Esophagus muscularis mucosa (tissue), 4 donors: ENCODE results near the gene PIMREG.

Source experiments
- CTCF ChIP-seq, 3 experiments: fragments of 200-600 bp in 2 of 3; fragments of 450-650 bp in 1 of 3; sonication (generic) in 2 of 3; IDR thresholded peaks; one replicate each; pipeline ENCODE4 v1.5.1; 2017 to 2019; ENCODE audit warnings: antibody characterized with exemption in 3 of 3, mild to moderate bottlenecking in 2 of 3, moderate library complexity in 1 of 3
- EP300 ChIP-seq: sonication (generic); formaldehyde crosslinking; IDR thresholded peaks from one replicate; pipeline ENCODE4 v1.6.1; 2017; ENCODE audit warnings: antibody characterized with exemption
- POLR2A ChIP-seq: fragments of 450-650 bp; IDR thresholded peaks from one replicate; pipeline ENCODE4 v1.6.1; 2017; ENCODE audit warnings: antibody characterized with exemption, moderate library complexity, mild to moderate bottlenecking, low read depth
- POLR2AphosphoS5 ChIP-seq, 2 donors: sonication (generic); formaldehyde crosslinking; IDR thresholded peaks; one replicate each; pipeline ENCODE4 v1.6.1; 2017; ENCODE audit warnings: antibody characterized with exemption in 2 of 2

- TF ChIP-seq CTCF (IDR thresholded peaks at IDR 0.05) (no peak), EP300 (no peak), POLR2AphosphoS5 (IDR thresholded peaks at IDR 0.05) (no peak), POLR2A (no peak)
Observed at GRCh38 chr17:6477831-6478383, 33.7 kb downstream of the PIMREG start.
